ENCODE measurements around the gene IL22RA1.

Gene IL22RA1, protein sequence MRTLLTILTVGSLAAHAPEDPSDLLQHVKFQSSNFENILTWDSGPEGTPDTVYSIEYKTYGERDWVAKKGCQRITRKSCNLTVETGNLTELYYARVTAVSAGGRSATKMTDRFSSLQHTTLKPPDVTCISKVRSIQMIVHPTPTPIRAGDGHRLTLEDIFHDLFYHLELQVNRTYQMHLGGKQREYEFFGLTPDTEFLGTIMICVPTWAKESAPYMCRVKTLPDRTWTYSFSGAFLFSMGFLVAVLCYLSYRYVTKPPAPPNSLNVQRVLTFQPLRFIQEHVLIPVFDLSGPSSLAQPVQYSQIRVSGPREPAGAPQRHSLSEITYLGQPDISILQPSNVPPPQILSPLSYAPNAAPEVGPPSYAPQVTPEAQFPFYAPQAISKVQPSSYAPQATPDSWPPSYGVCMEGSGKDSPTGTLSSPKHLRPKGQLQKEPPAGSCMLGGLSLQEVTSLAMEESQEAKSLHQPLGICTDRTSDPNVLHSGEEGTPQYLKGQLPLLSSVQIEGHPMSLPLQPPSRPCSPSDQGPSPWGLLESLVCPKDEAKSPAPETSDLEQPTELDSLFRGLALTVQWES

DNA sequence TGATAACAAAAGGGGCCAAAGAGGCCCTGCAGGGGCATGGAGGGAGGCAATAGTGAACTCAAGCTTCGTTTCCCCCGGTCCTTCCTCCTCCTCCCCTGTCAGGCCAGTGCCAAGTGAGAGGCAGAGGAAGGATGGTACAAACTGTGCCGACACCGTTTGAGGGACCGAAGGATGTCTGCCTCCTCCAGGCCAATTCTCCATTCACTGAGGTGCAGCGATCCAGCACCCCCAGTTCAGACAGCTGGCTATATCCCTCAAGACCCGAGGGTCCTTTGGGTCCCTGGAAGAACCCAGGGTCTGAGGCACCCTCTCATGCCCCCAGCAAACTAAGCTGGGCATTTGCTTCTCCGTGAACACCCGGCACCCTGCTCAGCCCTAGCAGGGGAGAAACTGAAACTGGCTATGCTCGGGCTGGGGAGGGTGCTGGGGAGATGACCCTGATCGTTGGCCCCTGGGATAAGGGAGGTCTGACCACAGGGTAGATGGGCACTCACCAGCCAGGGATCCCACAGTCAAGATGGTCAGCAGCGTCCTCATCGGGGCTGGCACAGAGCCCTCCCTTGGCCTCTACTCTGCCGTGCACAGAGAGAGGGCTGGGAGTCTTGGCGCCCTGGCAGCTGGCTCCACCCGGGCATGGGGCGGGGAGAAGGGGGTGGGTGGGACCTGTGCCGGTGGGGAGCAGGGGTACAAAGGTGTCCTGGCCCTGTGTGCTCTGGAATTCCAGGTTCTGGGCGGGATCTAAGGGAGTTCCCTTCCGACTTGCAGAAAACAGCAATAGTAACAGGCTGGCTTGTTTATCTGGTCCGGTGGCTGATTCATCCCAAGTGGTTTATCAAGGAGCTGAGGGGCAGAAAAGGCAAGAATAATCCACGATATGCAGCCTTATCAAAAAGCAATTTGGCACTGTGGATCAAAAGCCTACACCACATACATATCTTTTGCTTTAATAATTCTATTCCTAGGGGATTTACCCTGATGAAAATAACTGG lies at the start of gene IL22RA1:
Gene IL22RA1 (minus strand): TSS at position 595 of the 989 bp plus-strand sequence. CDS start 58 bp downstream, at position 537.
- peak within 1 kb of the TSS; percentile 68; the same call in 1 of the 2 replicates for H2AFZ ChIP-seq (ENCODE audit: low read length)

DNA sequence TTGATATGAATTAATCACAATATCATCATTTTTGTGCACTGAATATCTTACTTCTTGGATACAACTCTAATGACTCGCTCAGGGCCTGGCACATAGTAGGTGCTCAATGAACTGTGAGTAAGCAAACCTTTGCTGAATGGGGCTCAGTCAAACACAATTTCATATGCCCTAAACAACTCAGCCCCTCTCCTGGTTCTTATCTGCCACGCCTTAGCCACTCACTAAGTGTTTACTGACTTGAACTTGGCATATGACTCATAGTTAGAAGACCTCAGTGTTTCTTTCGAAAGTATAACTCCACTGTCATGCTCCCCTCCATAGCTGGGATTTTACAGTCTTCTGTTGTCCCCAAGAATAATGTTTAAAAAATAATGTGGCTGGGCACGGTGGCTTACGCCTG lies 48.9 kb upstream of the IL22RA1 start:
- 0 out of 2 replicates have a peak, but pooled peaks cover 9% of the 10 kb centered on the region for H3F3A ChIP-seq (ENCODE audit: low read depth)
- H3K36me3 ChIP-seq (ENCODE audit: insufficient read depth, low read length): no peaks in the 10 kb centered on the region
- H3K9me2 ChIP-seq (replicated peaks; ENCODE audit: low read depth, low read length): no peaks in the 10 kb centered on the region
- H4K20me1 ChIP-seq (ENCODE audit: insufficient read depth, low read length, poor library complexity, severe bottlenecking): no peaks in the 10 kb centered on the region
- H3K4me1 ChIP-seq (ENCODE audit: insufficient read depth, low read length, poor library complexity, severe bottlenecking): peaks cover 42% of the 10 kb centered on the region
- no peaks in the 10 kb centered on the region for H3K27me3 ChIP-seq (ENCODE audit: insufficient read depth, low read length, poor library complexity, severe bottlenecking)
- no peaks in the 10 kb centered on the region for H3K79me2 ChIP-seq (ENCODE audit: insufficient read depth, low read length)
- H3K4me3 ChIP-seq (ENCODE audit: low read length, poor library complexity, severe bottlenecking): no peak overlapping the region
- no peak overlapping the region for H3K9ac ChIP-seq (ENCODE audit: low read depth, low read length, poor library complexity, severe bottlenecking)
- H3K4me2 ChIP-seq (ENCODE audit: low read depth, low read length, poor library complexity, severe bottlenecking): no peak overlapping the region
- H2AFZ ChIP-seq (ENCODE audit: low read length): no peak overlapping the region
- TF ChIP-seq EZH2phosphoT487 (IDR thresholded peaks at IDR 0.05; ENCODE audit: borderline replicate concordance): no peak
- TF ChIP-seq, protein P1, sequence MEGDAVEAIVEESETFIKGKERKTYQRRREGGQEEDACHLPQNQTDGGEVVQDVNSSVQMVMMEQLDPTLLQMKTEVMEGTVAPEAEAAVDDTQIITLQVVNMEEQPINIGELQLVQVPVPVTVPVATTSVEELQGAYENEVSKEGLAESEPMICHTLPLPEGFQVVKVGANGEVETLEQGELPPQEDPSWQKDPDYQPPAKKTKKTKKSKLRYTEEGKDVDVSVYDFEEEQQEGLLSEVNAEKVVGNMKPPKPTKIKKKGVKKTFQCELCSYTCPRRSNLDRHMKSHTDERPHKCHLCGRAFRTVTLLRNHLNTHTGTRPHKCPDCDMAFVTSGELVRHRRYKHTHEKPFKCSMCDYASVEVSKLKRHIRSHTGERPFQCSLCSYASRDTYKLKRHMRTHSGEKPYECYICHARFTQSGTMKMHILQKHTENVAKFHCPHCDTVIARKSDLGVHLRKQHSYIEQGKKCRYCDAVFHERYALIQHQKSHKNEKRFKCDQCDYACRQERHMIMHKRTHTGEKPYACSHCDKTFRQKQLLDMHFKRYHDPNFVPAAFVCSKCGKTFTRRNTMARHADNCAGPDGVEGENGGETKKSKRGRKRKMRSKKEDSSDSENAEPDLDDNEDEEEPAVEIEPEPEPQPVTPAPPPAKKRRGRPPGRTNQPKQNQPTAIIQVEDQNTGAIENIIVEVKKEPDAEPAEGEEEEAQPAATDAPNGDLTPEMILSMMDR (conservative IDR thresholded peaks at IDR 0.05; ENCODE audit: low read length): no peak
- no peaks in the 10 kb centered on the region for H3K9me3 ChIP-seq (ENCODE audit: insufficient read depth, low read depth, low read length)

More for the DNA sequence above, at the start of gene IL22RA1:
- TF ChIP-seq EZH2phosphoT487 (IDR thresholded peaks at IDR 0.05; ENCODE audit: borderline replicate concordance): no peak
- TF ChIP-seq, protein P1 (conservative IDR thresholded peaks at IDR 0.05; ENCODE audit: low read length): no peak
- Histone ChIP-seq H3K9me2 (replicated peaks; ENCODE audit: low read depth, low read length) (no peaks in the 10 kb centered on the region), H3K27me3 (ENCODE audit: insufficient read depth, low read length, poor library complexity, severe bottlenecking) (no peaks in the 10 kb centered on the region), H3K4me2 (ENCODE audit: low read depth, low read length, poor library complexity, severe bottlenecking) (no peak within 1 kb of the TSS), H3K9ac (ENCODE audit: low read depth, low read length, poor library complexity, severe bottlenecking) (no peak within 1 kb of the TSS), H3K79me2 (ENCODE audit: insufficient read depth, low read length) (no peaks in the 10 kb centered on the region), H3K4me3 (ENCODE audit: low read length, poor library complexity, severe bottlenecking) (no peak within 1 kb of the TSS), H3K9me3 (ENCODE audit: insufficient read depth, low read depth, low read length) (no peaks in the 10 kb centered on the region), H3K4me1 (ENCODE audit: insufficient read depth, low read length, poor library complexity, severe bottlenecking) (peaks cover 3% of the 10 kb centered on the region), H3K36me3 (ENCODE audit: insufficient read depth, low read length) (no peaks in the 10 kb centered on the region), H4K20me1 (ENCODE audit: insufficient read depth, low read length, poor library complexity, severe bottlenecking) (no peaks in the 10 kb centered on the region), H3F3A (ENCODE audit: low read depth) (no peaks in the 10 kb centered on the region)

DNA sequence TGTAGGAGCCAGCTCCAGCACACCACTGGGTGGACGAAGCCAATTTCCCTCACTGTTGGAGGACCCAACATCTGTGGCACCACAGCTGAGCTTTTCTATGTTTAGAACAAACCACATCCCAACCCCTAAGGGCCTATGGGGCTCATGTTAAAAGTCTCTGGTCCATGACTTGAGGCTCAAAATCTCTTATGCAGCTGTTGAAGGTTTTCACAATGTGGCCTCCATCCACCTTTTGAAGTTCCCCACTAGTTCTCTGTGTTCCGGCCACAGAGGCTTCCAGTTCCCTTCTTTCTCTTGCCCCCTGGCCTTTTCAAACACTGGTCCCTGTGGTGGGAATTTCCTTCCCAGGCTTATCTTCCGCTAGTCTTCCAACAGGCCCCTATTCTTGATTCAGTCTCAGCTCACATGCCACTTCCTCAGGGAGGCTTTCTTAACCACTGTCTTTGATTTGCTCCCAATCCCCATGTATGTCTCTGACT lies 48.1 kb upstream of the IL22RA1 start:
- Histone ChIP-seq H3K4me3 (ENCODE audit: low read length, poor library complexity, severe bottlenecking) (no peak overlapping the region), H3K27me3 (ENCODE audit: insufficient read depth, low read length, poor library complexity, severe bottlenecking) (no peaks in the 10 kb centered on the region), H4K20me1 (ENCODE audit: insufficient read depth, low read length, poor library complexity, severe bottlenecking) (no peaks in the 10 kb centered on the region), H3K9ac (ENCODE audit: low read depth, low read length, poor library complexity, severe bottlenecking) (no peak overlapping the region), H3K4me1 (ENCODE audit: insufficient read depth, low read length, poor library complexity, severe bottlenecking) (peaks cover 50% of the 10 kb centered on the region), H2AFZ (ENCODE audit: low read length) (no peak overlapping the region), H3K79me2 (ENCODE audit: insufficient read depth, low read length) (no peaks in the 10 kb centered on the region), H3K36me3 (ENCODE audit: insufficient read depth, low read length) (no peaks in the 10 kb centered on the region), H3K4me2 (ENCODE audit: low read depth, low read length, poor library complexity, severe bottlenecking) (peak overlapping the region; percentile 34), H3K9me3 (ENCODE audit: insufficient read depth, low read depth, low read length) (no peaks in the 10 kb centered on the region), H3F3A (ENCODE audit: low read depth) (0 out of 2 replicates have a peak, but pooled peaks cover 9% of the 10 kb centered on the region), H3K9me2 (replicated peaks; ENCODE audit: low read depth, low read length) (no peaks in the 10 kb centered on the region)
- TF ChIP-seq, protein P1 (conservative IDR thresholded peaks at IDR 0.05; ENCODE audit: low read length): no peak
- no peak for TF ChIP-seq EZH2phosphoT487 (IDR thresholded peaks at IDR 0.05; ENCODE audit: borderline replicate concordance)

Measured in Loucy (cell line).